Spinal cord (tissue), 10 donors: ENCODE results near the gene TAF4. TPM values are rescaled to one million over a fixed set of nuclear protein-coding genes. Genes with fewer than 3 reads are reported as not detected.
"Not testable (repeated sequence)": the region's sequence is repeated elsewhere in the genome, so short reads cannot be mapped to it uniquely, and the experiment has no call there.

ENCODE experiments used
- DNase-seq, 6 donors: peaks; one replicate each; pipeline versions ENCODE4 v3.0.0 to v3.0.0-alpha.2; 2013 to 2015; ENCODE audit warnings: low spot score in 6 of 6, low read depth in 4 of 6
- H3K27ac ChIP-seq: one replicate; pipeline ENCODE4 v1.5.1; 2013; ENCODE audit warnings: low read depth, low read length, control low read depth
- H3K27me3 ChIP-seq: one replicate; pipeline ENCODE4 v1.6.1; 2013; ENCODE audit warnings: low read length; ENCODE audit not compliant: control insufficient read depth, insufficient read depth
- H3K36me3 ChIP-seq: one replicate; pipeline ENCODE4 v1.6.1; 2013; ENCODE audit warnings: low read length; ENCODE audit not compliant: control insufficient read depth, insufficient read depth
- H3K4me1 ChIP-seq: one replicate; pipeline ENCODE4 v1.6.1; 2013; ENCODE audit warnings: low read length; ENCODE audit not compliant: control insufficient read depth, insufficient read depth
- H3K4me3 ChIP-seq: one replicate; pipeline ENCODE4 v1.5.1; 2013; ENCODE audit warnings: low read depth, low read length, control low read depth
- H3K9me3 ChIP-seq: one replicate; pipeline ENCODE4 v1.6.1; 2013; ENCODE audit warnings: low read length; ENCODE audit not compliant: control insufficient read depth, insufficient read depth
- WGBS: methylation state at CpG from one replicate; pipeline ENCODE4 v1.1.5; 2013; ENCODE audit warnings: missing lambda C conversion rate; ENCODE audit not compliant: insufficient coverage; 5-methylcytosine and 5-hydroxymethylcytosine counted together
- polyA plus RNA-seq, 2 donors: library from polyadenylated mRNA; unstranded; fragments of 120-200 nt; gene quantifications; one replicate each; pipeline ENCODE4 v1.2.1, GENCODE V29; 2013; ENCODE audit not compliant: insufficient read length in 2 of 2
- total RNA-seq, 2 donors: library from RNA; depleted of rRNA in 1 of 2; stranded (reverse); fragments of 120-200 nt in 1 of 2; fragments of >200 nt in 1 of 2; gene quantifications; one replicate each; pipeline versions ENCODE4 v1.2.3 to v1.2.4, GENCODE V29; 2013 to 2014
- donor health status: healthy.

TAF4 gene
- total and polyA plus RNA-seq, 4 donors, result 7.2 to 20.4 (median 13.0) TPM

DNA sequence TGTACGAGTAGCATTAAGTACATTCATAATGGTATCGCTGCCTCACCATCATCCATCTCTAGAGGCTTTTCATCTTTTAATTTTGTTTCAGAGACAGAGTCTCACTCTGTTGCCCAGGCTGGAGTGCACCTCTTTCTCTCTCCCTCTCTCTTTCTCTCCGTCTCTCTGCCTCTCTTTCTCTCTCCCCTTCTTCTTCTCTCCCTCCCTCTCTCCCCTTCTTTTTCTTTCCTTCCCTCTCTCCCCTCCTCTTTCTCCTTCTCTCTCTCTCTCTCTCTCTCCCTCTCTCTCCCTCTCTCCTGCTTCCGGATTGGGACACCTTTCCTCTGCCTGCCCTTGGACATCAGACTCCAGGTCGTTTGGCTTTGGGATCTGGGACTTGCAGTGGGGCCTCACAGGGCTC, 17.6 kb upstream of the TAF4 start:
- Histone ChIP-seq H3K9me3 (no peaks in the 10 kb centered on the region), H3K27me3 (peaks cover 2% of the 10 kb centered on the region), H3K4me1 (no peaks in the 10 kb centered on the region), H3K27ac (no peak overlapping the region), H3K36me3 (no peaks in the 10 kb centered on the region), H3K4me3 (no peak overlapping the region)
- WGBS, result 58% methylated on average over 5 of the region's 5 CpGs
- DNase-seq, result no peak

DNA sequence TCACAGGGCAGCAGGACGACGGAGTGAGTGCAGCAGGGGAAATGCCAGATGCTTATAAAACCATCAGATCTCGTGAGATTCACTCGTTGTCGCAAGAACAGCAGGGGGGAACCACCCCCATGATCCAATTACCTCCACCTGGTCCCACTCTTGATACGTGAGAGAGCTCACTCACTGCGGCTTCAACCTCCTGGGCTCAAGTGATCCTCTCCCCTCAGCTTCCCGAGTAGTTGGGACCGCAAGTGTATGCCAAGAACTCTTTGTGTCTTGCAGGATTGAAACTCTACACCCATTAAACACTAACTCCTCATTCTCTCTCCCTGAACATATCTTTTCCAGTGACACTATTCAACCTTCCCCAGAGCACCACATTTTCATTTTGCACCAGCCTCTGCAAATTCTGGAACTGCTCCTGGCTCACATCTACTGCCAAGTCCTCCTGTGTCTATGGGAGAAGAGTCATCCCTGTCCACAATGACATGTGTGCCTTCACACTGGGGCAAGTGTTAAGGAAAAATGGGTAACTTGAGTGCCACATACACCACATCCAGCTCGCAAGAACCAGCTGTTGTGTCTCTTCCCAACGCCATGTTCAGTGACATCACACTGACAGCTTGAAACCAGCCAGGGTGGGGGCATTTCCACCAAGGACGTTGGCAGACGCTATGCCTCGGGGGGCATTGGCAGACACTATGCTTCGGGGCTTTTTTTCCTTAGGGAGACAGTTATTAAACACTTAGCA, 14.7 kb upstream of the TAF4 start:
- DNase-seq, result peak in 1 of 6 donors; percentile 11
- 54% methylated on average over 13 of the region's 15 CpGs for WGBS
- no peaks in the 10 kb centered on the region for H3K36me3 ChIP-seq
- H3K27me3 ChIP-seq, result no peaks in the 10 kb centered on the region
- peaks cover 2% of the 10 kb centered on the region for H3K9me3 ChIP-seq
- no peak overlapping the region for H3K27ac ChIP-seq
- no peaks in the 10 kb centered on the region for H3K4me1 ChIP-seq
- H3K4me3 ChIP-seq, result no peak overlapping the region

DNA sequence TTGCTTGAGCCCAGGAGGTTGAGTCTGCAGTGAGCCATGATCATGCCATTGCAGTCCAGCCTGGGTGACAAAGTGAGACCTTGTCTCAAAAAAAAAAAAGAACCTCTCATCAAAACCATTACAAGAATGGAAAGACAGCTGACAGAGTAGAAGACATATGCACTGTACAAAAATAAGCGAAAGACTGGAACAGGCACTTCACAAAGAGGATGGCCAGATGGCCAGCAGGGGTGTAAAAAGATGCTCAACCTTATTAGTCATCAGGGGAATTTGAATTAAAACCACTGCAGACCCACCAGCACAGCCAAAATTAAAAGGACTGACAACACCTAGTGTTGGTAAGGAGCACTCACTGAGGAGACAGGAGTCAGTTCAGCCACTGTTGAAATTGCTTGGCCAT, 13.5 kb upstream of the TAF4 start:
- H3K4me1 ChIP-seq, result no peaks in the 10 kb centered on the region
- no CpG with 5 or more reads among the region's 1 CpG for WGBS

DNA sequence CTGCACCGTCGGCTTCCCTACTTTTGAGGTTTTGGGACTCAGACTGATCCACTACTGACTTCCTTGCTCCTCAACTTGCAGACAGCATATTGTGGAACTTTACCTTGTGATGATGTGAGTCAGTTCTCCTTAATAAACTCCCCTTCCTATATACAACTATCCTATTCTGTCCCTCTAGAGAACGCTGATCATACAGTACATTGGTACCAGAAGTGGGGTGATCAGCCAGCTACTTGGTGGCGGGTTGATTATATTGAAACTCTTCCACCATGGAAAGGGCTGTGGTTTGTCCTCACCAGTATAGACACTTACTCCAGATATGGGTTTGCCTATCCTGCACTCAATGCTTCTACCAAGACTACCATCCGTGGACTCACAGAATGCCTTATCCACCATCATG, 7.6 kb upstream of the TAF4 start:
- Histone ChIP-seq H3K27me3 (no peaks in the 10 kb centered on the region), H3K9me3 (peaks cover 4% of the 10 kb centered on the region), H3K4me1 (no peaks in the 10 kb centered on the region), H3K36me3 (no peaks in the 10 kb centered on the region), H3K4me3 (no peak overlapping the region), H3K27ac (no peak overlapping the region)
- DNase-seq, result no peak
- 96% methylated on average over 3 of the region's 5 CpGs for WGBS

More for the DNA sequence above, 13.5 kb upstream of the TAF4 start:
- Histone ChIP-seq H3K27me3 (no peaks in the 10 kb centered on the region), H3K4me3 (no peak overlapping the region), H3K36me3 (no peaks in the 10 kb centered on the region), H3K27ac (no peak overlapping the region), H3K9me3 (peaks cover 4% of the 10 kb centered on the region)
- DNase-seq, result no peak

DNA sequence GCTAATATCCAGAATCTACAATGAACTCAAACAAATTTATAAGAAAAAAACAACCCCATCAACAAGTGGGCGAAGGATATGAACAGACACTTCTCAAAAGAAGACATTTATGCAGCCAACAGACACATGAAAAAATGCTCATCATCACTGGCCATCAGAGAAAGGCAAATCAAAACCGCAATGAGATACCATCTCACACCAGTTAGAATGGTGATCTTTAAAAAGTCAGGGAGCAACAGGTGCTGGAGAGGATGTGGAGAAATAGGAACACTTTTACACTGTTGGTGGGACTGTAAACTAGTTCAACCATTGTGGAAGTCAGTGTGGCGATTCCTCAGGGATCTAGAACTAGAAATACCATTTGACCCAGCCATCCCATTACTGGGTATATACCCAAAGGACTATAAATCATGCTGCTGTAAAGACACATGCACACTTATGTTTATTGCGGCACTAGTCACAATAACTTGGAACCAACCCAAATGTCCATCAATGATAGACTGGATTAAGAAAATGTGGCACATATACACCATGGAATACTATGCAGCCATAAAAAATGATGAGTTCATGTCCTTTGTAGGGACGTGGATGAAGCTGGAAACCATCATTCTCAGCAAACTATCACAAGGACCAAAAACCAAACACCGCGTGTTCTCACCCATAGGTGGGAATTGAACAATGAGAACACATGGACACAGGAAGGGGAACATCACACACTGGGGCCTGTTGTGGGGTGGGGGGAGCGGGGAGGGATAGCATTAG, 6.2 kb upstream of the TAF4 start:
- not testable (repeated sequence) for H3K9me3 ChIP-seq, H3K4me3 ChIP-seq, H3K27ac ChIP-seq, H3K36me3 ChIP-seq, DNase-seq, H3K27me3 ChIP-seq
- H3K4me1 ChIP-seq, result peaks cover 14% of the 10 kb centered on the region
- no CpG with 5 or more reads among the region's 8 CpGs for WGBS

DNA sequence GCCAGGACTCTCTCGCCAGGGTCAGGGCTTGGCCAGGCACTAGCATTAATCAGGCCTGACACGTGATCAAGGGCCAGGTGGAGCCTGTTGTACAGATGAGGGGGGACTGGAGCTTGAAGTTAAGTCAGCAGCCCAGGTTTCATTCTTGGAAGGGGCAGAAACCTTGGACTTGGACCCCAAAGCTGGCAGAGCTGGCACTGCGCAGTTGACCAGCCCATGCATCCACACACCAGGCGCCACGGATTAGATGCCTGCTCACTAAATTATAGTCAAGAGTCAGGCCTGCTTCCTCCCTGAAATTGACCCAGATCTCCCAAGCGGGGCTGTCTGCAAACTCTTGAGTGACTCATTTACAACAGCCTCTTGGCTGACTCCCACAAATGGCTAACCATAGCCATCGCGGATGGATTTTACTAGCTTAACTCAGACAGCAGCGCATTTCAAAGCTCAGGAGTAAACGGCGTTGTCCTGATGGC, 4.1 kb upstream of the TAF4 start:
- no peak for DNase-seq
- Histone ChIP-seq H3K36me3 (no peaks in the 10 kb centered on the region), H3K4me1 (peaks cover 16% of the 10 kb centered on the region), H3K27me3 (no peaks in the 10 kb centered on the region), H3K27ac (no peak overlapping the region), H3K4me3 (no peak overlapping the region), H3K9me3 (no peaks in the 10 kb centered on the region)
- WGBS, result 84% methylated on average over 11 of the region's 11 CpGs

DNA sequence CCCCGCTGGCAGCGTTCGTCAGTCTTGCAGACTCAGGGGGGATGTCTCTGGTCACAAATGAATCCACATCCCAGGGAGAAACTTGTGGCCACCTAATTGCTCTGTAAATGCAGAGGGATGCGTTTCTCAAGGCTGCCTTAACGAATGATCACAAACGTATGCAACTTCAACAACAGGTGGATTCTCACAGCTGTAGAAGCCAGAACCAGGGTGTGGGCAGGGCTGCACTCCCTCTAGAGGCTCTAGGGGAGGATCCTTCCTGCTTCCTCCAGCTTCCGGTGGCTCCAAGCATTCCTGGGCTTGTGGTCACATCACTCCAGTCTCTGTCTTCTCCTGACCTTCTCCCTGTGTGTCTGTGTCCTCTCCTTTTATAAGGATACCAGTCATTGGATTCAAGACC, 3.3 kb upstream of the TAF4 start:
- Histone ChIP-seq H3K9me3 (no peaks in the 10 kb centered on the region), H3K4me3 (no peak overlapping the region), H3K36me3 (peaks cover 3% of the 10 kb centered on the region), H3K27me3 (no peaks in the 10 kb centered on the region), H3K4me1 (peaks cover 20% of the 10 kb centered on the region), H3K27ac (no peak overlapping the region)
- WGBS, result 79% methylated on average over 7 of the region's 7 CpGs
- DNase-seq, result no peak

DNA sequence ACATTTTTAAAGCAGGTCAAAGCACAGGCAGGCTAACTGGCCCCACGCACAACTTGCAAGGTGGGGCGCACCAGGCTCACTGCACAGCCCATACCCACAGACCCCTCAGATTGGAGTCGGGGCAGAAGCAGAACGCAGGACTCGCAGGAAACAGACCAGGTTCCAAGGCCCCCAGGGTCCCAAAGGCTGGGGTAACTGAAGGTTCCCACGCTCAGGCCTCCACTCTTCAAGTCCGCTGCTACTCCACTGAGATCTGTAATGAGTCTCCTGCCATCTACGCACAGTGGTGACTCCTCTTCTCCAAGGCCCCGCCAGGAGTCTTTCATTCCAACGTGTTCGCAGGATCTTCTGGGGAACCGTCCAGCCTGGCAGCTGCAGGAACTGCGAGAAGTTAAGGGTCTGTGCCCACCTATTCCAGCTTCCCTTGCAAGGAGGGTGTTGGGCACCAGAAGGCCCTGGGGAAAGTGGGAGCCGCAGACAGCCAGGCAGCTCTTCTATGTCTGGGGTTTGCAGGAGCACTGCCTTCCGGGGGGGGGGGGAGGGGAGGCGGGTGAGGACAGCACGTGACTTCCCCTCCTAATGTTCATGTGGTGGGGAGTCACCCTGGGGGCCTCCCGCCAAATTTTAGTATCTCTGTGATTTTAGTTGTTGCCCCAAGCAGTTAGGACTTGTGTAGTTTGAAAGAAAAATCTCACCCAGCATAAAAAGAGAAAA, 2.0 kb upstream of the TAF4 start:
- peaks cover 12% of the 10 kb centered on the region for H3K36me3 ChIP-seq
- no peaks in the 10 kb centered on the region for H3K27me3 ChIP-seq
- DNase-seq, result no peak
- no peak overlapping the region for H3K4me3 ChIP-seq
- WGBS, result 90% methylated on average over 6 of the region's 18 CpGs
- H3K4me1 ChIP-seq, result peaks cover 33% of the 10 kb centered on the region
- H3K27ac ChIP-seq, result no peak overlapping the region
- H3K9me3 ChIP-seq, result no peaks in the 10 kb centered on the region

DNA sequence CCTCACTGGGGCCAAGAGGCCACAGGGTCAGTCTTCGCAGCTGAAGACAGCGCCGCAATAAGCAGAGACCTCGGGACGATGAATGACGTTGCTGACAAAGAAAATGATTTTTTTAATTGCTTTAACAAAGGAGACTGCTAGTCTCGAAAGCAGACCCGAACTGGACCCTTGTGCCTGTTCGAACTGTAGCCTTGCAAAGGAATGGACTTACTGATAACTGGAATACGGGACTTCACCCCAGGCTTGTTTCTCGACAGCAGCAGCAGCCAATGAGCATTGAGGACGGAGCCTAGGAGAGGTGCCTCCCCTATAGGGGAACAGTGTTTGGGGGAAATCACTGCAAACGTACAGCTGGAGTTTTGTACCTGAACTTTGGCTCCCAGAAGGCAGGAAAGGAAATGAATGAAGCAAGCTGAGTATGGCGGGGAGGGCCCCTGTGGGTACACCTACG, 1.3 kb upstream of the TAF4 start:
- H3K27me3 ChIP-seq, result no peaks in the 10 kb centered on the region
- H3K4me1 ChIP-seq, result peaks cover 35% of the 10 kb centered on the region
- no peaks in the 10 kb centered on the region for H3K9me3 ChIP-seq
- H3K4me3 ChIP-seq, result peak overlapping the region; percentile 58
- WGBS, result 6% methylated on average over 14 of the region's 15 CpGs
- peak overlapping the region; percentile 88 for H3K27ac ChIP-seq
- peak in 2 of 6 donors; percentile 56 to 67 for DNase-seq
- peaks cover 12% of the 10 kb centered on the region for H3K36me3 ChIP-seq
